Prostate gland (tissue), 2 donors: ENCODE measurements around the gene CPM. TPM values are rescaled to one million over a fixed set of nuclear protein-coding genes. Genes with fewer than 3 reads are reported as not detected.

Experiments used
- DNase-seq: peaks from one replicate; pipeline ENCODE4 v3.0.0-alpha.2; 2019; ENCODE audit warnings: low spot score
- H3K27ac ChIP-seq, 2 donors: fragments of 200-600 bp; sonication (generic); 2 replicates each; pipeline ENCODE4 v1.5.1; 2017 to 2019
- H3K27me3 ChIP-seq: fragments of 200-600 bp; sonication (generic); replicated peaks from 2 replicates; pipeline ENCODE4 v1.5.1; 2019; ENCODE audit not compliant: insufficient read depth
- H3K36me3 ChIP-seq, 2 donors: fragments of 200-600 bp; sonication (generic); 1 replicate in 1 of 2; 2 replicates in 1 of 2; pipeline versions ENCODE4 v1.5.1 to v1.8.1; 2017 to 2019
- H3K4me1 ChIP-seq: fragments of 200-600 bp; sonication (generic); replicated peaks from 2 replicates; pipeline ENCODE4 v1.5.1; 2019
- H3K4me3 ChIP-seq, 2 donors: fragments of 200-600 bp; sonication (generic); 2 replicates each; pipeline ENCODE4 v1.5.1; 2017 to 2019
- H3K9me3 ChIP-seq: fragments of 200-600 bp; sonication (generic); 2 replicates; pipeline ENCODE4 v1.5.1; 2017
- POLR2A ChIP-seq: fragments of 450-650 bp; IDR thresholded peaks from one replicate; pipeline ENCODE4 v1.6.1; 2016; ENCODE audit warnings: antibody characterized with exemption, mild to moderate bottlenecking
- POLR2AphosphoS5 ChIP-seq: sonication (generic); formaldehyde crosslinking; IDR thresholded peaks from one replicate; pipeline ENCODE4 v1.6.1; 2017; ENCODE audit warnings: antibody characterized with exemption
- WGBS: methylation state at CpG from one replicate; pipeline ENCODE4 v1.1.5; 2018; 5-methylcytosine and 5-hydroxymethylcytosine counted together
- intact Hi-C: fragments of 100-400 bp; cut with DNase I; formaldehyde crosslinking; loops from one replicate; pipeline ENCODE4 v1.14.2; 2022
- total RNA-seq, 2 donors: library from RNA; depleted of rRNA; stranded (reverse); fragments of >200 nt; gene quantifications; one replicate each; pipeline ENCODE4 v1.1.0, GENCODE V29; 2016
- TF ChIP-seq, protein P1 (sequence below), 4 experiments: fragments of 200-600 bp in 2 of 4; fragments of 450-650 bp in 2 of 4; sonication (generic) in 2 of 4; IDR thresholded peaks; 1 replicate in 3 of 4; 2 replicates in 1 of 4; pipeline ENCODE4 v1.5.1; 2016 to 2019; ENCODE audit warnings: antibody characterized with exemption in 4 of 4, mild to moderate bottlenecking in 2 of 4, moderate library complexity in 2 of 4

Gene CPM
- total RNA-seq, 2 donors from 2014 or later: 68.4 TPM

GRCh38 chr12:68831272-68831671 lies 101.7 kb downstream of the CPM start:
- intact Hi-C loops: loop anchor here (10.0 kb wide), 1 partner anchor 324 kb away; no protein-coding TSS in a partner anchor
- no peak for DNase-seq
- Histone ChIP-seq H3K9me3 (no peaks in the 10 kb centered on the region), H3K36me3 (no peaks in the 10 kb centered on the region), H3K27me3 (no peaks in the 10 kb centered on the region), H3K4me1 (no peaks in the 10 kb centered on the region), H3K4me3 (no peak overlapping the region), H3K27ac (no peak overlapping the region)
- TF ChIP-seq, protein P1, sequence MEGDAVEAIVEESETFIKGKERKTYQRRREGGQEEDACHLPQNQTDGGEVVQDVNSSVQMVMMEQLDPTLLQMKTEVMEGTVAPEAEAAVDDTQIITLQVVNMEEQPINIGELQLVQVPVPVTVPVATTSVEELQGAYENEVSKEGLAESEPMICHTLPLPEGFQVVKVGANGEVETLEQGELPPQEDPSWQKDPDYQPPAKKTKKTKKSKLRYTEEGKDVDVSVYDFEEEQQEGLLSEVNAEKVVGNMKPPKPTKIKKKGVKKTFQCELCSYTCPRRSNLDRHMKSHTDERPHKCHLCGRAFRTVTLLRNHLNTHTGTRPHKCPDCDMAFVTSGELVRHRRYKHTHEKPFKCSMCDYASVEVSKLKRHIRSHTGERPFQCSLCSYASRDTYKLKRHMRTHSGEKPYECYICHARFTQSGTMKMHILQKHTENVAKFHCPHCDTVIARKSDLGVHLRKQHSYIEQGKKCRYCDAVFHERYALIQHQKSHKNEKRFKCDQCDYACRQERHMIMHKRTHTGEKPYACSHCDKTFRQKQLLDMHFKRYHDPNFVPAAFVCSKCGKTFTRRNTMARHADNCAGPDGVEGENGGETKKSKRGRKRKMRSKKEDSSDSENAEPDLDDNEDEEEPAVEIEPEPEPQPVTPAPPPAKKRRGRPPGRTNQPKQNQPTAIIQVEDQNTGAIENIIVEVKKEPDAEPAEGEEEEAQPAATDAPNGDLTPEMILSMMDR (IDR thresholded peaks at IDR 0.05): no peak
- TF ChIP-seq POLR2A: no peak
- no peak for TF ChIP-seq POLR2AphosphoS5
- 83% methylated on average over 6 of the region's 6 CpGs for WGBS

DNA sequence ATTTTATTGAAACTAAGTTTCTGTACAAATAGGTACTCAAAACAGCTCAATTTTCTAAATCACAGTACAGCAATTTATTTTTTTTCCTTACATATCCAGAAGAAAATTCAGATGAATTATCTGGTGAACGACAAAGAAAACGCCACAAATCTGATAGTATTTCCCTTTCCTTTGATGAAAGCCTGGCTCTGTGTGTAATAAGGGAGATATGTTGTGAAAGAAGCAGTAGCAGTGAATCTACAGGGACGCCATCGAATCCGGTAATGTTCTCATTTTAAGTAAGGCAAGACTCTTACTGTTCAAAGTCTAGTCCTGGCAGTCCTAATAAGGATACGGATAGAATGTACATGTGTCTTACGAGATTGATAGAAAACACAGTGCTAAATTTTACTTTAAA lies 104.3 kb downstream of the CPM start:
- Histone ChIP-seq H3K27me3 (no peaks in the 10 kb centered on the region), H3K27ac (no peak overlapping the region), H3K36me3 (no peaks in the 10 kb centered on the region), H3K4me3 (no peak overlapping the region), H3K4me1 (no peaks in the 10 kb centered on the region), H3K9me3 (no peaks in the 10 kb centered on the region)
- 89% methylated on average over 7 of the region's 7 CpGs for WGBS
- no peak for TF ChIP-seq POLR2A
- TF ChIP-seq, protein P1 (IDR thresholded peaks at IDR 0.05): no peak
- no peak for TF ChIP-seq POLR2AphosphoS5
- DNase-seq: no peak
- intact Hi-C loops: no loop called here

DNA sequence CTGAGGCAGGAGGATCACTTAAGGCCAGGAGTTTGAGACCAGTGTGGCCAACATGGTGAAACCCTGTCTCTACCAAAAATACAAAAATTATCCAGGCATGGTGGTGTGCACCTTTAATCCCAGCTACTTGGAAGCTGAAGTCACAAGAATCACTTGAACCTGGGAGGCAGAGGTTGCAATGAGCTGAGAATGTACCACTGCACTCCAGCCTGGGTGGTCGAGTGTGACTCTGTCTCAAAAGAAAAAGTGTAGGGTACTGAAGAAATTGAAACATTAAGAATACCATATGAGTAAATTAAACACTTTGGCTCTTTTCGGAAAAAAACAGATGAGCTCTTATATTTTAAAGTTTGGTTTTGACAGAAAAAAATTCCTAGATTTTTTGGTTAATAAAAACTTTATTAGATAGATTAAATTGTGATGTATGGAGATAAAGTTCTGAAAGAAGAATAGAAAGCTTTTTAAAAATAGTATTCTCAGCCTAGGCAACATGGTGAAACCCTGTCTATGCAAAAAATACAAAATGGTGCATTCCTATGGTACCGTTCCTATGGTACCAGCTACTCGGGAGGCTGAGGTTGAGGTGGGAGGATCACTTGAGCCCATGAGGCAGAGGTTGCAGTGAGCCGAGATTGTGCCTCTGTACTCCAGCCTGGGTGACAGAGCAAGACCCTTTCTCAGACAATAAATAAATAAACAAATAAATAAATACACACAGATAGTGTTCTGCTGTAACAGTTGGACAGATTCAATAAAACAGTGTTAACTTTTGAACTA lies 104.9 kb downstream of the CPM start:
- Histone ChIP-seq H3K27ac (no peak overlapping the region), H3K9me3 (no peaks in the 10 kb centered on the region), H3K27me3 (no peaks in the 10 kb centered on the region), H3K4me3 (no peak overlapping the region), H3K36me3 (no peaks in the 10 kb centered on the region), H3K4me1 (no peaks in the 10 kb centered on the region)
- no peak for DNase-seq
- 77% methylated on average over 5 of the region's 5 CpGs for whole genome bisulfite sequencing
- intact Hi-C loops: no loop called here
- TF ChIP-seq, protein P1 (IDR thresholded peaks at IDR 0.05): no peak
- TF ChIP-seq POLR2AphosphoS5: no peak
- TF ChIP-seq POLR2A: no peak

- H3K9me3 ChIP-seq: no peaks in the 10 kb centered on the region
- peaks cover 0 to 4% of the 10 kb centered on the region in 2 donors for H3K36me3 ChIP-seq
- 96% methylated on average over 11 of the region's 11 CpGs for WGBS
- intact Hi-C loops: no loop called here
- H3K4me1 ChIP-seq: no peaks in the 10 kb centered on the region
- H3K27ac ChIP-seq: no peak overlapping the region
- DNase-seq: no peak
- no peaks in the 10 kb centered on the region for H3K27me3 ChIP-seq
- no peak overlapping the region for H3K4me3 ChIP-seq
- TF ChIP-seq POLR2AphosphoS5: no peak
- TF ChIP-seq, protein P1 (IDR thresholded peaks at IDR 0.05): no peak
- TF ChIP-seq POLR2A: no peak
Observed at GRCh38 chr12:68825569-68826217, 107.3 kb downstream of the CPM start.
